Neural progenitor cell (in vitro differentiated cells): ENCODE measurements around the gene CMTM8.

Experiments
- EZH2 ChIP-seq: fragments of 200-600 bp; sonication (generic); IDR thresholded peaks from 2 replicates; pipeline ENCODE4 v1.6.1; 2017; ENCODE audit warnings: antibody characterized with exemption, mild to moderate bottlenecking, moderate library complexity
- EZH2phosphoT487 ChIP-seq: fragments of 200-600 bp; sonication (generic); IDR thresholded peaks from 2 replicates; pipeline ENCODE4 v1.6.1; 2017; ENCODE audit warnings: antibody characterized with exemption
- TF ChIP-seq, protein P1 (sequence below): fragments of 200-600 bp; sonication (generic); IDR thresholded peaks from 2 replicates; pipeline ENCODE4 v1.5.1; 2017; ENCODE audit warnings: antibody characterized with exemption, mild to moderate bottlenecking

DNA sequence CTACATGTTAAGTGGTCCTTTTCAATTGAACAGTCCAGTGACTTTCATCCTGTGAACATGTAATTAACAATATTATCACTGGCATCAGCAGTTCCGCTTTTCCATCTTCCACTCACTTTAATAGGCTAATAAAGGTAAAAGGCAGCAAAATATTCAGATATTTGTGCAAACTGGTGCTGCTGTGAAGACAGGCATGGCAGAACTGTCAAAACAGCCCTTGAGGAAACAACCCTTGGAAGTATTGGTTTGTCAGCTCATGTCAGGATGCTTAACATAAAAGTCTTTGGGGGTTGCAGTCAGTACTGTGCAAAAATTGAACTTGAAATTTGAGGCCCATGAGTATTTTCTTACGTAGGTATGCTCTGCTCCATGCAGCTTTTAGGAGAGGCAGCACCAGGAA is 81.1 kb downstream of the CMTM8 start:
- TF ChIP-seq, protein P1, sequence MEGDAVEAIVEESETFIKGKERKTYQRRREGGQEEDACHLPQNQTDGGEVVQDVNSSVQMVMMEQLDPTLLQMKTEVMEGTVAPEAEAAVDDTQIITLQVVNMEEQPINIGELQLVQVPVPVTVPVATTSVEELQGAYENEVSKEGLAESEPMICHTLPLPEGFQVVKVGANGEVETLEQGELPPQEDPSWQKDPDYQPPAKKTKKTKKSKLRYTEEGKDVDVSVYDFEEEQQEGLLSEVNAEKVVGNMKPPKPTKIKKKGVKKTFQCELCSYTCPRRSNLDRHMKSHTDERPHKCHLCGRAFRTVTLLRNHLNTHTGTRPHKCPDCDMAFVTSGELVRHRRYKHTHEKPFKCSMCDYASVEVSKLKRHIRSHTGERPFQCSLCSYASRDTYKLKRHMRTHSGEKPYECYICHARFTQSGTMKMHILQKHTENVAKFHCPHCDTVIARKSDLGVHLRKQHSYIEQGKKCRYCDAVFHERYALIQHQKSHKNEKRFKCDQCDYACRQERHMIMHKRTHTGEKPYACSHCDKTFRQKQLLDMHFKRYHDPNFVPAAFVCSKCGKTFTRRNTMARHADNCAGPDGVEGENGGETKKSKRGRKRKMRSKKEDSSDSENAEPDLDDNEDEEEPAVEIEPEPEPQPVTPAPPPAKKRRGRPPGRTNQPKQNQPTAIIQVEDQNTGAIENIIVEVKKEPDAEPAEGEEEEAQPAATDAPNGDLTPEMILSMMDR = no peak
- TF ChIP-seq EZH2 (no peak), EZH2phosphoT487 (no peak)
